Measurements from ENCODE around the gene IDUA.

- TF ChIP-seq CTCF (conservative IDR thresholded peaks at IDR 0.05; ENCODE audit: low read depth, low read length) (no peak), EZH2phosphoT487 (IDR thresholded peaks at IDR 0.05; ENCODE audit: borderline replicate concordance, low read length) (no peak)
These were observed 18.0 kb upstream of the IDUA start for GRCh38 chr4:968621-969394.
